PC-3 (cell line): ENCODE results near the gene FAM81B.

Experiments used
- CTCF ChIP-seq: fragments of 300-600 bp; sonication (generic); conservative IDR thresholded peaks from 2 replicates; pipeline ENCODE4 v1.5.1; 2017; ENCODE audit warnings: antibody characterized with exemption, low read depth, mild to moderate bottlenecking, low read length
- EZH2 ChIP-seq: fragments of 300-600 bp; sonication (generic); IDR thresholded peaks from one replicate; pipeline ENCODE4 v1.6.1; 2017; ENCODE audit warnings: antibody characterized with exemption, mild to moderate bottlenecking, low read length; ENCODE audit not compliant: unreplicated experiment

DNA sequence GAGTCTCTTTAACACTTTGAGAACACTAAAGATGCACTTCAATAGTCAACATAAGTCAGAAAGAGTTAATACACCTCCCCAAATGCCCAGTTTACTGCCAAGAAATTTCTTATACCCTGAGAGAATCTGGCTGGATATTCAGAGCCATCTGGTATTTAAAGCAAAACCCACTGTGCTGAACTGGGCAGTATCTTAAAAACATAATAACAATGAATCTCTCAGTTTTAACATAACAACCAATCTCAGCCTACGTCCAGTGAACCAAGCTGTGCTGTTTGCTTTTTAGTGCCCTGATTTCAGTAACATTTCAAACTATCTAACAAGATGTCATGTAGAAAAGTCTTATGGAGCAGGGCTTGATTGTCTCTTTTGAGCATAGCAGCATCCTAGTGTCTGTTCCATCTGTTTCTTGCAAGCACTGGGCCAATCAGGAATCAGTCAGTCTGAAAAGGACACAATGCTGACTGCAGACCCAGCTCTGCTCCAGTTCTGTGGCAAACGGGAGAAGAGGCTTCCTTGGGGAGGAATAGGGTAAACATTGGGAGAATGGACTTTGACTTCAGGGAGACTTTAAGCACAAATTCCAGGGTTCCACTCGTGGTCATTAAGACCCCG lies 43.6 kb upstream of the FAM81B start:
- TF ChIP-seq EZH2 (no peak), CTCF (no peak)
